Calu3 (cell line): ENCODE data around the gene PUS1. TPM values are rescaled to one million over a fixed set of nuclear protein-coding genes. Genes with fewer than 3 reads are reported as not detected.

Source experiments
- BruUV-seq: library from RNA; stranded (reverse); fragments of 400-500 nt; replicated peaks from 2 replicates; lab custom pipeline; 2021; lab: Mats Ljungman, UMichigan
- CTCF ChIA-PET: fragments of 300-600 bp; sonication (Branson Sonifier 250); formaldehyde crosslinking; loops from one replicate; lab custom pipeline; 2022; ENCODE audit warnings: antibody characterized with exemption; lab: Charles Lee
- DNase-seq: peaks from one replicate; pipeline ENCODE4 v3.0.0; 2022
- H3K27ac Mint-ChIP-seq: one replicate; pipeline ENCODE4 v1.8.0; 2022; ENCODE audit warnings: mixed read lengths; ENCODE audit not compliant: unreplicated experiment
- H3K27me3 Mint-ChIP-seq: one replicate; pipeline ENCODE4 v1.8.0; 2022; ENCODE audit warnings: mixed read lengths; ENCODE audit not compliant: unreplicated experiment
- H3K36me3 Mint-ChIP-seq: one replicate; pipeline ENCODE4 v1.8.0; 2022; ENCODE audit warnings: mild to moderate bottlenecking, moderate library complexity, mixed read lengths; ENCODE audit not compliant: insufficient read depth, unreplicated experiment
- H3K4me1 Mint-ChIP-seq: one replicate; pipeline ENCODE4 v1.8.0; 2022; ENCODE audit warnings: mild to moderate bottlenecking, low read depth, mixed read lengths; ENCODE audit not compliant: unreplicated experiment
- H3K4me3 Mint-ChIP-seq: one replicate; pipeline ENCODE4 v1.8.0; 2022; ENCODE audit warnings: mild to moderate bottlenecking, low read depth, moderate library complexity, mixed read lengths; ENCODE audit not compliant: unreplicated experiment
- H3K9me3 Mint-ChIP-seq: one replicate; pipeline ENCODE4 v1.8.0; 2022; ENCODE audit warnings: low read depth, mixed read lengths; ENCODE audit not compliant: unreplicated experiment
- CTCF ChIP-seq: fragments of 200-600 bp; IDR thresholded peaks from one replicate; pipeline ENCODE4 v1.8.0; 2022; ENCODE audit warnings: antibody characterized with exemption; ENCODE audit not compliant: unreplicated experiment
- intact Hi-C: fragments of 100-400 bp; cut with micrococcal nuclease; formaldehyde crosslinking; loops from one replicate; pipeline ENCODE4 v1.10.0; 2022; ENCODE audit not compliant: unreplicated experiment
- total RNA-seq: library from RNA; stranded (reverse); gene quantifications from 2 replicates; pipeline ENCODE4 v1.2.3, GENCODE V29; 2022

The PUS1 gene
- total RNA-seq, 1 experiment from 2014 or later: 81.3 TPM

- Mint-ChIP-seq H3K9me3 (no peaks in the 10 kb centered on the region), H3K36me3 (peaks cover 13% of the 10 kb centered on the region), H3K4me3 (no peak overlapping the region), H3K4me1 (no peaks in the 10 kb centered on the region), H3K27me3 (no peaks in the 10 kb centered on the region), H3K27ac (no peak overlapping the region)
- intact Hi-C loops: no loop called here
- no peak for TF ChIP-seq CTCF
- CTCF ChIA-PET: interaction anchor here (0.5 to 0.6 kb wide), 2 partner anchors 21 to 101 kb away, joined by 3 to 5 read pairs; no protein-coding TSS in a partner anchor
- BruUV-seq: TSS peak; percentile 56
- DNase-seq: no peak
These were observed 7.0 kb upstream of the PUS1 start for GRCh38 chr12:131921866-131922769.

GRCh38 chr12:131922772-131923171, 6.3 kb upstream of the PUS1 start:
- no peak for TF ChIP-seq CTCF
- intact Hi-C loops: no loop called here
- H3K4me1 Mint-ChIP-seq: no peaks in the 10 kb centered on the region
- no peak overlapping the region for H3K27ac Mint-ChIP-seq
- DNase-seq: no peak
- BruUV-seq: no TSS peak
- H3K36me3 Mint-ChIP-seq: peaks cover 14% of the 10 kb centered on the region
- no peak overlapping the region for H3K4me3 Mint-ChIP-seq
- no peaks in the 10 kb centered on the region for H3K27me3 Mint-ChIP-seq
- no peaks in the 10 kb centered on the region for H3K9me3 Mint-ChIP-seq
- CTCF ChIA-PET: no interaction called here

- intact Hi-C loops: no loop called here
- no peak overlapping the region for H3K27ac Mint-ChIP-seq
- no peaks in the 10 kb centered on the region for H3K4me1 Mint-ChIP-seq
- H3K9me3 Mint-ChIP-seq: no peaks in the 10 kb centered on the region
- BruUV-seq: no TSS peak
- TF ChIP-seq CTCF: no peak
- peaks cover 19% of the 10 kb centered on the region for H3K36me3 Mint-ChIP-seq
- DNase-seq: no peak
- H3K27me3 Mint-ChIP-seq: no peaks in the 10 kb centered on the region
- no peak overlapping the region for H3K4me3 Mint-ChIP-seq
- CTCF ChIA-PET: no interaction called here
These were observed 5.8 kb upstream of the PUS1 start for GRCh38 chr12:131923260-131923659.

GRCh38 chr12:131927110-131928079, 1.7 kb upstream of the PUS1 start:
- no peaks in the 10 kb centered on the region for H3K9me3 Mint-ChIP-seq
- intact Hi-C loops: no loop called here
- CTCF ChIA-PET: no interaction called here
- BruUV-seq: no TSS peak
- peak overlapping the region; percentile 100 for H3K4me3 Mint-ChIP-seq
- TF ChIP-seq CTCF: peak; percentile 25
- H3K27me3 Mint-ChIP-seq: no peaks in the 10 kb centered on the region
- DNase-seq: peak; percentile 29
- H3K4me1 Mint-ChIP-seq: no peaks in the 10 kb centered on the region
- peaks cover 45% of the 10 kb centered on the region for H3K36me3 Mint-ChIP-seq
- no peak overlapping the region for H3K27ac Mint-ChIP-seq
